Urothelium cell line (cell line): Measurements from ENCODE around the gene PAIP2.
A peak's percentile ranks its signal among the peaks of the same experiment; 100 is the strongest.
"Not testable (repeated sequence)": the region's sequence is repeated elsewhere in the genome, so short reads cannot be mapped to it uniquely, and the experiment has no call there.

Experiments
- DNase-seq: peaks from one replicate; pipeline ENCODE4 v3.0.0; 2011; ENCODE audit warnings: low spot score, mixed read lengths
- FAIRE-seq: peaks from 2 replicates; lab custom pipeline; 2011; peaks lifted over from hg19 to GRCh38; lab: Jason Lieb, UNC

PAIP2 gene, protein sequence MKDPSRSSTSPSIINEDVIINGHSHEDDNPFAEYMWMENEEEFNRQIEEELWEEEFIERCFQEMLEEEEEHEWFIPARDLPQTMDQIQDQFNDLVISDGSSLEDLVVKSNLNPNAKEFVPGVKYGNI

DNA sequence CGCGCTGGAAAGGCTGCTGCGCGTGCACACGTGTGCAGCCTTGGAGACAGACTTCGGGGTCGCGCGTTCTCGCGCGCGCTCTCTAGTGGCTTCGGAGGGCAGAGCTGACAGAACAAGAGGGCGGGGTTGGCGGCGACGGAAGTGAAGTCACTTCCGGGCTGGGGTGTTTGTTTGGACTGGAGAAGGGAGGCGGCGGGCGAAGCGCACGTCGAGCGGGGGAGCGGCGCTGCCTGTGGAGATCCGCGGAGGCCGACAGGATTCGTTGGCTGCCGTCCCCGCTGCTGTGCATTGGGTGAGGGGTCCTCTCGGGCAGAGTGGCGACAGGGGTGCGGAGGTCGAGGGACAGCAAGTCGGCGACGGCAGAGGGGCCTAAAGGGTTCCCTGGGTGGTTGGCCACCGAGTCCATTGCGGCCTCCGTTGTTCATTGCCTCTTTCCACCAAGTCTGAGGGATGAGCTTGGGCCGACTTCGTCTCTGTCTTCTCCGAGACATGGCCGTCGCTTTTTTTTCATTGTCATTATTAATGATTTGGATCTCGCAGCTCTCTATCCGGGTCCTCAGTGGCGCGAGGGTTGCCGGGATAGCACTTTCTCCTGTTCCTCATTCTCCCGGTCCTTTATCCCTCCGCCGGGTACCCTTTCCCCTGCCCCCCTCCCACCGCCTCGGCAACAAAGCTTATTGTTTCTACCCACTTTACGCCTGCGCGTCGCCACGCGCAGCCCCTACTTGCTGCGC, at the start of gene PAIP2:
Gene PAIP2 (plus strand): TSS at position 166 of the 734 bp plus-strand sequence. CDS start 21,931 bp downstream, outside the sequence.
- DNase-seq, result peak; percentile 94
- peak; percentile 20 for FAIRE-seq

DNA sequence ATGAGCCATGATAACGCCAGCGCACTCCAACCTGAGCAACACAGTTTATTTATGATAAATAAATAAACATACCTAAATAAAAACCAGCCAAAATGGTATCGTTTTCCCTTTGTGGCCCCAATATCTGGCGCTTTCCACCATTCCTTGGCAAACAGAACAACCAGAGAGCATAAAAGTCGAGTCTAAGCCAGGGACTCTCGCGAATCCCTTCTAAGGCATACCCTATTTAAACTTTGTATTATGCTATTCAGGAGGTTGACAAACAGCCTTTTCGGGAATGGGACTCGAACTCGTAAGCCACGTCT, 48.5 kb upstream of the PAIP2 start:
- DNase-seq (no peak), FAIRE-seq (no peak)

DNA sequence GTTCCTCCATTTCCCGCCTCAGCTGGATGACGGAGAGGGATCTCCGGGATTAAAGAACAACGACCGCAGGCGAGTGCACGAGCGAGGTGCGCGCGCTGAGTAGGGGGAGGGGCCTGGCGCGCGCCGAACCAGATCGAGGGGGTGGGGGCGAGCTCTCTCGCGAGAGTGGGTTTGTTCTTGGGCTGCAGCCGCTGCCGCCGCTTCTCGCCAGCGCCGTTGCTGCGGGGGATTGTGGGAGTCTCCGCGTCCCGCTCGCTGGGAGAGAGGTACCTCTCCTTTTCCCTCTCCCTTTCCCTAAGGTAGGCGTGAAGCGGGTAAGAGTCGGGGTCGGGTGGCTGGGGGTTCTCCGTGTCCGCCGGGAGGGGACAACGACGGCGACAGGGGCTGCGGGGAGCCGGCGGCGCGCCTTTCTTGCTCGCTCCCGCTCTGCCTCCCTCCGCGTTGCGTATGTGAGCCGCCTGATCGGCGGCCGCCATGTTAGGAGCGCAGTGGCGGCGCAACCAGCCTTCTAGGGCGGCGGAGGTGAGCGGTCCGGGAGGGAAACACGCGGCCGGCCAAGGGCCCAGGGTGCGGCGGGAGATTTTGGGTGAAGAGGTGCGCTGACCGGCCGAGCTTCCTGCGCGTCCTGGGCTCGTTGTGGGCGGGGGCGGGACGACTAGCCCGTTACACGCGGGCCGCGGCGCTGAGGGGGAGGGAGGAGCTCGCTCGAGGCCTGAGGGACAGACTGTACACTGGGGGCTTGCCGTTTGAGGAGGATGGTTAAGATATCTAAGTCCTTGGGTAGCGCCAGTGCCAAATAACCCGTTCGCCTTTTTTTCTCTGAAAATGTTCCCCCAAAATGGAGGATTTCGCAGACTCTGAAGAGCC, 47.9 kb upstream of the PAIP2 start, which contains the start of gene MATR3:
Gene MATR3 (plus strand): TSS at position 234 of the 867 bp plus-strand sequence. CDS start 13,676 bp downstream, outside the sequence.
- peak; percentile 90 for DNase-seq
- no peak for FAIRE-seq

GRCh38 chr5:139294374-139295165, 47.1 kb upstream of the PAIP2 start:
- no peak for FAIRE-seq

GRCh38 chr5:139295346-139296057, 46.2 kb upstream of the PAIP2 start:
- no peak for FAIRE-seq

More at GRCh38 chr5:139294374-139295165, 47.1 kb upstream of the PAIP2 start:
- DNase-seq, result peak; percentile 45

DNA sequence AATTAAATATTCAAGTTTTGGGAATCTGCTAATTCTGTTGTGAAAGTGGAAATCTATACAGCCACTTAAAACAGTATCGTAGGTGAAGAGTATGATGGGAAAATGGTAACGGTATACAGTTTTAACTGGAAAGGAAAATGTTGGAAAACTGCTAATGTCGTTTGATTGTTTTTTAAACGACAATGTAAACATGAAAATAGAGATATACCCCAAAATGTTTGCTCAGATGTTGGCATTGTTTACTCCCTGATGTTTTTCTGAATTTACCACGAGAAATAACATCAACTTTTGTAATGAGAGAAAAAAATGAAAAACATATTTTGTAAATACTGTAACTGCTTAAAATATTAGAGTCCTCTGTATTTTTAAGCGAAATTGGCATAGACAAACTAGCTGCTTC, 45.5 kb upstream of the PAIP2 start:
- DNase-seq, result no peak
- no peak for FAIRE-seq

More at GRCh38 chr5:139295346-139296057, 46.2 kb upstream of the PAIP2 start:
- DNase-seq, result no peak

GRCh38 chr5:139296862-139297326, 44.8 kb upstream of the PAIP2 start:
- DNase-seq (no peak), FAIRE-seq (no peak)

DNA sequence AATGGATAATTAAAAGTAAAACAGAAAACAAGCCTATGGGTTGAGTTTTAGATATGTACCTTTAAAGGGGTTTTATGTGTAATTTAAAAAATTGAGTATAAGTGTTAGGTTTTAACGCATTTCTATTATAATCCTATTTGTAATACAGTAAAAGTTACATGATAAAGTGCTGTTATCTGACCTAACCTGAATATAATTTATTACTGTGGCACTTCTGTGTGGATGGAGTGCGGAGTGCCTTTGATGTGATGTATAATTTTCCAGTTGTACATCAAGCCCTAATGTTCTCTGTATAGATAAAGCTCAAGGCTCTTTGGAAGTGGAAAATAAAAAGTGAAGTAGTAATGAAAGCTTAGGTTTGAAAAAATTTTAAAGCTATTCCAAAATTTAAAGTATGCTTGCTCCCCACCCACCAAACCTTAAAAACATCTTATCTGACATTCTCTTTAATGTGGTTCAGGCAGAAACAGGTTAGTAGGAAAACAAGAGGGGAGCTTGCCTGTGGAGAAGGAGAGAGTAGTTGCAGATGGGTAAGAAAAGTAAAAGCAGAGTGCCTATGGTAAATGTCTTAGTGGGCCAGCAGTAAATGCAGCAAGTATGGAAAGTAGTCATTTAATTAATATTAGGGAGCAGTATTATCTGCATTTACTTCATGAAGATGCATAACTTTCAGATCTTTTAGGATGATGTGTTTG, 44.1 kb upstream of the PAIP2 start:
- no peak for FAIRE-seq
- no peak for DNase-seq

- FAIRE-seq (no peak), DNase-seq (no peak)
These were observed 43.4 kb upstream of the PAIP2 start for GRCh38 chr5:139298242-139298641.

DNA sequence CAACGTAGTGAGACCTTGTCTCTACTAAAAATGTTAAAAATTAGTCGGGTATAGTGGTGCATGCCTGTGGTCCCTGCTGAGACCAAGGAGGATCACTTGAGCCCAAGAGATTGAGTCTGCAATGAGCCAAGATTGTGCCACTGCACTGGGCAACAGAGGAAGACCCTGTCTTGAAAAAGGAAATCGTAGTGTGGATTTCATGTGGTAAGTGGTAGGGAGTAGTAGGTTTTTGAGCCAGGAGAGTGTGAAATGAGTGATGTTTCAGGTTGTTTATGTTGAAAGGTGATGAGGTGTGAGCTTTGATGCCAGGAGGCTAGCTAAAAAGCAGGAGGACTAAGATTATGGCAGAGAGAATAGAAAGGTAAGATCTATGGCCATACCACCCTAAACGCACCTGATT, 42.2 kb upstream of the PAIP2 start:
- no peak for FAIRE-seq
- no peak for DNase-seq

- FAIRE-seq (no peak), DNase-seq (no peak)
These were observed 39.7 kb upstream of the PAIP2 start for GRCh38 chr5:139301808-139302499.

GRCh38 chr5:139304391-139305324, 37.0 kb upstream of the PAIP2 start:
- FAIRE-seq (no peak), DNase-seq (no peak)

DNA sequence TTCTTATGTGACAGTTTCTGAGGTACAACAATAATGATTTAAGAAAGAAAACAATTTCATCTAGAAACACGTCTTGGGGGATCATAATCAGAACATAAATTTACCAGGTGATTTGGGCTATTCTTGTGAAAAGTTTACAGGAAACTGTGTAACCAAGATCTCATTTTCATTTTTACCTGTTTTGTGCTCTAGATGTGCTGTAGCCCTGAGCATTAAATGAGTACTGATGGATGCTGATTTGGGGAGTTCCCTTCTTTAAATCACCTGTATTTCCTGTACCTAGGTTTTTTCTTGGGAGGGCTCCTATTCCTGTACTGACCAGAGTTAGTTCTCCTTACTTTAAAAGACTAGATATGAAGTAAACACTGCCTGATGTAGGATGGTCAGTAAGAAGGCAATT, 35.5 kb upstream of the PAIP2 start:
- no peak for FAIRE-seq

DNA sequence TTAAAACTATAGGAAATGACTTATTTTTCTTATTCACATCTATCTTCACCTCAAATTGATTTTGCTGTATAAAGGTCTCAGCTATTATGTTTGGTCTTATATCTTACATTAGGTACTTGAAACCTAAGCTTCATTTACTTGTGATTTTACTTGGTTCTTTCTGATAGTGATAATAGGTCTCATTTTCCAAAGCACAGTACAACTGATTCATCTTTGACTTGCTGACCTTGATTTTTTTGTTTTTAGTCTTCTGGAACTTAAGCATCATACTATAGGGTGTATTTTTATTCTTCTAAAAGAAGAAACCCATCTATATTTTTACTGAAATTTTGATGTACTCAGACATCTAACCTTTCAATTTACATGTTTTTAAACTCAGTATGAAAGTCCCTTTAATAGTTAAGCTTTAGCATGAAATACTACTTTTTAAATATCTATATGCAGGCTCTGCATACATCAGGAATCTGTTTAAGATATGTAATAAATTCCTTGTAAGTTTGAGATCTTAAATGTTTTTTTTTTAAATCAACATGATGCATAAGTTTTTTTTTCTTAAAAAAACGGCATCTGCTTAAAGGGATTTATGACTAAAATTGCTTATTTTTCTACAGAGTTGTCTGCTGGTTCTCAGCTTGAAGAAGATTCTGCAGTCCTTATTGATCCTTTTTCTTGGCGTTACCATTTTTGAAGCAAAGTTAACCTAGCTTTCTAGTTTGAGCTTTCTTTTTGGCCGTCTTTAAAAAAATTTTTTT, 34.9 kb upstream of the PAIP2 start:
- DNase-seq (no peak), FAIRE-seq (no peak)

More for the DNA sequence above, 35.5 kb upstream of the PAIP2 start:
- DNase-seq, result no peak

- FAIRE-seq, result no peak
These were observed 32.9 kb upstream of the PAIP2 start for GRCh38 chr5:139308797-139309196.

GRCh38 chr5:139310715-139311186, 30.9 kb upstream of the PAIP2 start:
- DNase-seq, FAIRE-seq: not testable (repeated sequence)

More at GRCh38 chr5:139308797-139309196, 32.9 kb upstream of the PAIP2 start:
- DNase-seq, result no peak

- DNase-seq, result no peak
- no peak for FAIRE-seq
These were observed 29.6 kb upstream of the PAIP2 start for GRCh38 chr5:139312075-139312474.
